ENCODE measurements around the gene GOLM1. TPM values are rescaled to one million over a fixed set of nuclear protein-coding genes. Genes with fewer than 3 reads are reported as not detected.

Gene GOLM1
- total and polyA plus RNA-seq, 10 donors, result 4.8 to 76.3 (median 48.9) TPM

DNA sequence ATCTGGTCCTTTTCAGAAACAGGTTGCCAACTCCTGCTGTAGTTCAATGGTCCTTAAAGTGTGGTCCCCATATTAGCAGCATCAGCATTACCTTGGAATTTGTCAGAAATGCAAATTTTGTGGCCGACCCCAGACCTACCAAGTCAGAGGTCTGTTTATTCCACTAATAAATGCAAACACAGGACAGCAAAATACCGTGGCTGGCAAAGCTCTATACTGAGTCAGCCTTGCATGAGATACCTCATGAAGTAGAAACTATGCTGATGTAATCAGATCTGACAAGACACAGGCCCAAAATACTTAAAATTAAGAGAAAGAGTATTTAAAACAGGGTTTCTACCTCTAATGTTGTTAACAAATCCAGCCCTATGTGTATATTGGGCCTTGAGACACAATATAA, 3.0 kb downstream of the GOLM1 start:
- H3K9me3 ChIP-seq, result no peaks in the 10 kb centered on the region
- intact Hi-C loops (cut with DNase I; ENCODE audit: low total_unique reads), result no loop called here
- 62 to 79% (median 67%) methylated on average over 2 of the region's 2 CpGs for WGBS, 5 donors
- TF ChIP-seq POLR2A (IDR thresholded peaks at IDR 0.05) (no peak), POLR2AphosphoS5 (IDR thresholded peaks at IDR 0.05) (no peak)
- TF ChIP-seq, protein P1, sequence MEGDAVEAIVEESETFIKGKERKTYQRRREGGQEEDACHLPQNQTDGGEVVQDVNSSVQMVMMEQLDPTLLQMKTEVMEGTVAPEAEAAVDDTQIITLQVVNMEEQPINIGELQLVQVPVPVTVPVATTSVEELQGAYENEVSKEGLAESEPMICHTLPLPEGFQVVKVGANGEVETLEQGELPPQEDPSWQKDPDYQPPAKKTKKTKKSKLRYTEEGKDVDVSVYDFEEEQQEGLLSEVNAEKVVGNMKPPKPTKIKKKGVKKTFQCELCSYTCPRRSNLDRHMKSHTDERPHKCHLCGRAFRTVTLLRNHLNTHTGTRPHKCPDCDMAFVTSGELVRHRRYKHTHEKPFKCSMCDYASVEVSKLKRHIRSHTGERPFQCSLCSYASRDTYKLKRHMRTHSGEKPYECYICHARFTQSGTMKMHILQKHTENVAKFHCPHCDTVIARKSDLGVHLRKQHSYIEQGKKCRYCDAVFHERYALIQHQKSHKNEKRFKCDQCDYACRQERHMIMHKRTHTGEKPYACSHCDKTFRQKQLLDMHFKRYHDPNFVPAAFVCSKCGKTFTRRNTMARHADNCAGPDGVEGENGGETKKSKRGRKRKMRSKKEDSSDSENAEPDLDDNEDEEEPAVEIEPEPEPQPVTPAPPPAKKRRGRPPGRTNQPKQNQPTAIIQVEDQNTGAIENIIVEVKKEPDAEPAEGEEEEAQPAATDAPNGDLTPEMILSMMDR (IDR thresholded peaks at IDR 0.05 in 8 of 11, conservative IDR thresholded peaks at IDR 0.05 in 3 of 11), result no peak
- peaks cover 3 to 31% (median 19%) of the 10 kb centered on the region in 6 donors for H3K4me1 ChIP-seq
- no peak overlapping the region for H3K4me3 ChIP-seq
- H3K27me3 ChIP-seq (replicated peaks in 1 of 7), result peaks cover 0 to 43% (median 17%) of the 10 kb centered on the region in 7 donors
- no peaks in the 10 kb centered on the region for H3K36me3 ChIP-seq
- H3K27ac ChIP-seq, result peak overlapping the region in 2 of 8 donors; percentile 31 to 84
- no peak for DNase-seq

- Histone ChIP-seq H3K4me3 (no peak overlapping the region), H3K36me3 (no peaks in the 10 kb centered on the region), H3K27me3 (replicated peaks in 1 of 7) (peaks cover 0 to 33% (median 6%) of the 10 kb centered on the region in 7 donors), H3K9me3 (peaks cover 0 to 5% (median 0%) of the 10 kb centered on the region in 8 donors), H3K27ac (peak overlapping the region in 6 of 8 donors; percentile 9 to 57 (median 35)), H3K4me1 (peaks cover 3 to 20% (median 9%) of the 10 kb centered on the region in 6 donors)
- 62 to 76% (median 68%) methylated on average over 8 of the region's 8 CpGs for WGBS, 5 donors
- no peak for DNase-seq
- TF ChIP-seq, protein P1 (IDR thresholded peaks at IDR 0.05 in 8 of 11, conservative IDR thresholded peaks at IDR 0.05 in 3 of 11), result no peak
- TF ChIP-seq POLR2A (IDR thresholded peaks at IDR 0.05), result no peak
- no peak for TF ChIP-seq POLR2AphosphoS5 (IDR thresholded peaks at IDR 0.05)
- intact Hi-C loops (cut with DNase I; ENCODE audit: low total_unique reads), result no loop called here
These were observed 5.4 kb downstream of the GOLM1 start for GRCh38 chr9:86093788-86094555.

- DNase-seq, result no peak
- Histone ChIP-seq H3K4me3 (no peak overlapping the region), H3K4me1 (no peaks in the 10 kb centered on the region), H3K9me3 (peaks cover 0 to 5% (median 0%) of the 10 kb centered on the region in 8 donors), H3K27me3 (replicated peaks in 1 of 7) (peaks cover 0 to 11% (median 0%) of the 10 kb centered on the region in 7 donors), H3K27ac (no peak overlapping the region), H3K36me3 (no peaks in the 10 kb centered on the region)
- WGBS, 5 donors, result 90 to 100% (median 93%) methylated on average over 3 of the region's 3 CpGs
- intact Hi-C loops (cut with DNase I; ENCODE audit: low total_unique reads), result no loop called here
- TF ChIP-seq, protein P1 (IDR thresholded peaks at IDR 0.05 in 8 of 11, conservative IDR thresholded peaks at IDR 0.05 in 3 of 11), result no peak
- TF ChIP-seq POLR2A (IDR thresholded peaks at IDR 0.05), result no peak
- no peak for TF ChIP-seq POLR2AphosphoS5 (IDR thresholded peaks at IDR 0.05)
These were observed 7.9 kb downstream of the GOLM1 start for GRCh38 chr9:86091477-86091876.

- H3K9me3 ChIP-seq, result no peaks in the 10 kb centered on the region
- no peak overlapping the region for H3K4me3 ChIP-seq
- no peaks in the 10 kb centered on the region for H3K4me1 ChIP-seq
- no peak for DNase-seq
- intact Hi-C loops (cut with DNase I; ENCODE audit: low total_unique reads), result no loop called here
- TF ChIP-seq, protein P1 (IDR thresholded peaks at IDR 0.05 in 8 of 11, conservative IDR thresholded peaks at IDR 0.05 in 3 of 11), result no peak
- no peak for TF ChIP-seq POLR2AphosphoS5 (IDR thresholded peaks at IDR 0.05)
- TF ChIP-seq POLR2A (IDR thresholded peaks at IDR 0.05), result no peak
- no peak overlapping the region for H3K27ac ChIP-seq
- H3K36me3 ChIP-seq, result peaks cover 0 to 13% (median 0%) of the 10 kb centered on the region in 6 donors
- no peaks in the 10 kb centered on the region for H3K27me3 ChIP-seq (replicated peaks in 1 of 7)
These were observed 16.5 kb downstream of the GOLM1 start for GRCh38 chr9:86082870-86083269.

All from spleen (tissue), 11 donors.